Measurements from ENCODE around the gene KCNT1.

Gene KCNT1

DNA sequence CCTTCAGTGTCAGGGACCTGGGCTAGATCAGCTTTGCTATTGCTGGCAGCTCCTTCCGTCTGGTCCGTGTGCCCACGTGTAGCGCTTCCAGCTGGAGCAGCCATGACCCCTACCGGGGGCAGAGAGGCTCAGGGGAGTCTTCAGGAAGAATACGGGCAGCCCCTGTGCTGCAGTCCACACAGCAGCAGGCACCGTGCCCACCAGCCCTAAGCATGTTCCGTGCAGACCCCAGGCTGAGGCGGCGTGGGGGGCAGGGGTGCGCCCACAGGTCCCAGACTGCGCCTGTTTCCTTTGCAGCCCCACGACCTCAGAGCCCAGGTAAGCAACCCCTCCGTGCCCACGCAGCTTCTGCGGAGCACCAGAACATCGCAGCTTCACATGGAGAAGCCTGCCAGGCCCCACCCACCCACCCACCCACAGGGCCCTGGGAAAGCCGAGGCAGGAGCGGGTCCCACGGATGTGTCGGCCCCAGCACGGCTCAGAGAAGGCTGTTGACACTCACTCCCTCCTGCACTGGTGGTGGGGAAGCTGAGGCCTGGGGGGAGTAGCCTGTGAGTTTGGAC is 83.1 kb downstream of the KCNT1 start:
- no peak for TF ChIP-seq SIN3A (IDR thresholded peaks at IDR 0.05; ENCODE audit: borderline replicate concordance, insufficient read depth, low read length)
- no peak for TF ChIP-seq TAF1 (IDR thresholded peaks at IDR 0.05; ENCODE audit: borderline replicate concordance, insufficient read depth, low read length)

DNA sequence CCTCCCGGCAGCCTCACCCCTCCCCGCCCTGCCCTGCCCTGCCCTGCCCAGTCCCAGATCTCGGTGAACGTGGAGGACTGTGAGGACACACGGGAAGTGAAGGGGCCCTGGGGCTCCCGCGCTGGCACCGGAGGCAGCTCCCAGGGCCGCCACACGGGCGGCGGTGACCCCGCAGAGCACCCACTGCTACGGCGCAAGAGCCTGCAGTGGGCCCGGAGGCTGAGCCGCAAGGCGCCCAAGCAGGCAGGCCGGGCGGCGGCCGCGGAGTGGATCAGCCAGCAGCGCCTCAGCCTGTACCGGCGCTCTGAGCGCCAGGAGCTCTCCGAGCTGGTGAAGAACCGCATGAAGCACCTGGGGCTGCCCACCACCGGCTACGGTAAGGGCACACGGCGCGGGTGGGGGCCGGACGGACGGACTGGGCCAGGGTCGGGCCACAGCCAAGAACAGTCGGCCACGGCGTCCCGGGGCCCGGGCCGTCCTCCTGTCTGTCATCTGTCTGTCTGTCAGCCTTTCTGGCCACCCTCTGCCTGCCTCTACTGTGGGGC is 84.2 kb downstream of the KCNT1 start:
- TF ChIP-seq TAF1 (IDR thresholded peaks at IDR 0.05; ENCODE audit: borderline replicate concordance, insufficient read depth, low read length) (no peak), SIN3A (IDR thresholded peaks at IDR 0.05; ENCODE audit: borderline replicate concordance, insufficient read depth, low read length) (no peak), FOXP2 (optimal IDR thresholded peaks at IDR 0.05; ENCODE audit: borderline replicate concordance, extremely low read depth, extremely low read length, insufficient read depth) (no peak), POLR2AphosphoS5 (IDR thresholded peaks at IDR 0.05; ENCODE audit: low read depth, low read length) (no peak)
- TF ChIP-seq, protein P1, sequence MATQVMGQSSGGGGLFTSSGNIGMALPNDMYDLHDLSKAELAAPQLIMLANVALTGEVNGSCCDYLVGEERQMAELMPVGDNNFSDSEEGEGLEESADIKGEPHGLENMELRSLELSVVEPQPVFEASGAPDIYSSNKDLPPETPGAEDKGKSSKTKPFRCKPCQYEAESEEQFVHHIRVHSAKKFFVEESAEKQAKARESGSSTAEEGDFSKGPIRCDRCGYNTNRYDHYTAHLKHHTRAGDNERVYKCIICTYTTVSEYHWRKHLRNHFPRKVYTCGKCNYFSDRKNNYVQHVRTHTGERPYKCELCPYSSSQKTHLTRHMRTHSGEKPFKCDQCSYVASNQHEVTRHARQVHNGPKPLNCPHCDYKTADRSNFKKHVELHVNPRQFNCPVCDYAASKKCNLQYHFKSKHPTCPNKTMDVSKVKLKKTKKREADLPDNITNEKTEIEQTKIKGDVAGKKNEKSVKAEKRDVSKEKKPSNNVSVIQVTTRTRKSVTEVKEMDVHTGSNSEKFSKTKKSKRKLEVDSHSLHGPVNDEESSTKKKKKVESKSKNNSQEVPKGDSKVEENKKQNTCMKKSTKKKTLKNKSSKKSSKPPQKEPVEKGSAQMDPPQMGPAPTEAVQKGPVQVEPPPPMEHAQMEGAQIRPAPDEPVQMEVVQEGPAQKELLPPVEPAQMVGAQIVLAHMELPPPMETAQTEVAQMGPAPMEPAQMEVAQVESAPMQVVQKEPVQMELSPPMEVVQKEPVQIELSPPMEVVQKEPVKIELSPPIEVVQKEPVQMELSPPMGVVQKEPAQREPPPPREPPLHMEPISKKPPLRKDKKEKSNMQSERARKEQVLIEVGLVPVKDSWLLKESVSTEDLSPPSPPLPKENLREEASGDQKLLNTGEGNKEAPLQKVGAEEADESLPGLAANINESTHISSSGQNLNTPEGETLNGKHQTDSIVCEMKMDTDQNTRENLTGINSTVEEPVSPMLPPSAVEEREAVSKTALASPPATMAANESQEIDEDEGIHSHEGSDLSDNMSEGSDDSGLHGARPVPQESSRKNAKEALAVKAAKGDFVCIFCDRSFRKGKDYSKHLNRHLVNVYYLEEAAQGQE (IDR thresholded peaks at IDR 0.05; ENCODE audit: insufficient read depth in 1 of 2, low read depth in 2 of 2, low read length in 2 of 2), result no peak

DNA sequence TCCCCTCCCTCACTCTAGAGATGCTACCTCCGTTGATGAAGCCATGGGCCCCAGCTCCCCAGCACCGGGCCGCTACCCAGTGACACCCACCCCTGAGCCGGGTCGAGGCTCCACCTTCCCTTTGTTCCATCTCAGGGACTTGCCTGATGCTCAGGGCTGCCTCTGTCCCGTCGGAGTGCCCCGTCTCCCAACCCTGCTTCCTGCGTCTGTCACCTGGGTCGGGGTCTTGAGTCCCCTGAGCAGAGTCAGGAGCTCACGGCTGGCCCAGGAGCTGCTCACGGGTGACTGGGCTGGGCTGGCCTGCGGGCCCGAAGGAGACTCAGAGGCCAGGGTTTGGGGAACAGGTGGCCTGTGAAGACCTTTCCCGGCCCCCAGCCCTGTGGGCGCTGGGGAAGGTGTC is 85.3 kb downstream of the KCNT1 start:
- TF ChIP-seq, protein P1 (IDR thresholded peaks at IDR 0.05; ENCODE audit: insufficient read depth in 1 of 2, low read depth in 2 of 2, low read length in 2 of 2), result no peak
- TF ChIP-seq SIN3A (IDR thresholded peaks at IDR 0.05; ENCODE audit: borderline replicate concordance, insufficient read depth, low read length), result no peak
- TF ChIP-seq FOXP2 (optimal IDR thresholded peaks at IDR 0.05; ENCODE audit: borderline replicate concordance, extremely low read depth, extremely low read length, insufficient read depth), result no peak
- TF ChIP-seq POLR2AphosphoS5 (IDR thresholded peaks at IDR 0.05; ENCODE audit: low read depth, low read length), result no peak
- no peak for TF ChIP-seq TAF1 (IDR thresholded peaks at IDR 0.05; ENCODE audit: borderline replicate concordance, insufficient read depth, low read length)

DNA sequence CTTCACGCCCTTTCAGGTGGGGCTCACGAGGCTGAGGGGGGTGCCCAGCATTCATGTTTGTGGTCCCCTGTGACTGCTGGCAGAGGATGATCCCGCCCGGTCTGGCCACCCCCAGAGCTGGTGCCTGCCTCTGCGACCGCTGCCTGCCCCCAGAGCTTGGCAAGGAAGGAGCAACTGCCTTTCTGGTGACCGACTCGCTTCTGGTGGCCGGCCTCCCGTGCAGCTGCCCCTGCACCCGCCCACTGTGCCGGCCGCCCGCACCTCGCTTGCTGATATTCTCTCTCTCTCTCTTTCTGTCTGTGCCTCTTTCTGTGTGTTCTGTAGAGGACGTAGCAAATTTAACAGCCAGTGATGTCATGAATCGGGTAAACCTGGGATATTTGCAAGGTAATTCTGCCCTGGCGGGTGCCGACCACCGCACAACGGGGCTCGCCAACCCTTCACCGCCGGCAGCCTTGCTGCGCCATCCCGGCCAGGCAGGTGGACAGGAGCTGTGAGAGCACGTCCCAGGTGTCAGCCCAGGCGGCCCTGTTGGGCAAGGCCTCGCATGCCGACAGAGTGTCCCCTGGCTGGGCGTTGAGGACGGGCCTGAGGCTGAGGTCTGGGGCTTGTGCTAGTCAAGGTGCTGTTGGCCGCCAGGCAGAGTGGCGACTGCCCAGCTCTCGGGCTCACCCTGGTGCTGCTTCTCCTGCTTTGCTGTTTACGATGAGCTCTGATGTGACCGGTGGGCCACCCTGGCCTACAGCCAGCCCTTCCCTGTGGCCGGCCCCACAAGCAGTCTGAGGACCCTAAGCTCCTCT is 86.0 kb downstream of the KCNT1 start:
- TF ChIP-seq SIN3A (IDR thresholded peaks at IDR 0.05; ENCODE audit: borderline replicate concordance, insufficient read depth, low read length) (no peak), TAF1 (IDR thresholded peaks at IDR 0.05; ENCODE audit: borderline replicate concordance, insufficient read depth, low read length) (no peak), FOXP2 (optimal IDR thresholded peaks at IDR 0.05; ENCODE audit: borderline replicate concordance, extremely low read depth, extremely low read length, insufficient read depth) (no peak), POLR2AphosphoS5 (IDR thresholded peaks at IDR 0.05; ENCODE audit: low read depth, low read length) (no peak)
- TF ChIP-seq, protein P1 (IDR thresholded peaks at IDR 0.05; ENCODE audit: insufficient read depth in 1 of 2, low read depth in 2 of 2, low read length in 2 of 2), result no peak

DNA sequence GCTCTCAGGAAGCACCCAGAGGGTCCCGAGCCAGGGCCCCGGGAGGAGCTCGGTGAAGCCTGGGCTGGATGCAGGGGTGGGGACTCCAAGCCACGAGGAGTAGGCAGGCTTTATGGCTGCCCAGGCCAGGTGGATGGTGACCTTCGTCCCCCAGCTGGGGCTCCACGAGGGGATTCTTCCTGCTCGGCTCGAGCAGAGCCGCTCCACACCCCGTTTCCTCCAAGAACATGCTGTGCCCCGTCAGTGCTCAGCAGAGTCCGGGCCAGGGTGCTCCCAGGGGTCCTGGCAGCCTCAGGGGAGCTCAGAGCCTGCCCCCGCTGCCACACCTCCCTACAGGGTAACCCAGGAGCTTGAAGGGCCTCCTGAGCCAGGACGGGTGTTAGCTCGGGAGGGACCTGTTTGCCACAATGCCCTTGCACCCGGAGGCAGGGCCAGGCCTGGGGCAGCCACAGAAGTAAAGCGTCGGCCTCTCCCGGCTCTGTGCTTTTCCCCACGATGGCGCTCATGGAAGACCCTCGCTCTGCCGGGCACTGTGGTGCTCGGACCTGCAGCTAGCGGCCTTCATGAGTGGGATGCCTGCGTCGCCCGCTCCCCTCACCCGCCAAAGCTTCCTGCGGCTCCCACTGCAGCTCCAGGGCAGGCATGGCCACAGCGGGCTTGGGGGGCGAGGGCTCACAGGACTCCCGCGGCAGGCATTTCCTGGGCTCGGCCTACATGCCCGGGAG is 86.8 kb downstream of the KCNT1 start:
- no peak for TF ChIP-seq TAF1 (IDR thresholded peaks at IDR 0.05; ENCODE audit: borderline replicate concordance, insufficient read depth, low read length)
- TF ChIP-seq SIN3A (IDR thresholded peaks at IDR 0.05; ENCODE audit: borderline replicate concordance, insufficient read depth, low read length), result no peak

Data from PFSK-1 (cell line).